Measurements from ENCODE around the gene GAL3ST2.
A peak's percentile ranks its signal among the peaks of the same experiment; 100 is the strongest.

The GAL3ST2 gene

GRCh38 chr2:241846406-241846805 is 69.8 kb downstream of the GAL3ST2 start:
- peak; percentile 11 for DNase-seq

GRCh38 chr2:241848761-241849615 is 72.4 kb downstream of the GAL3ST2 start:
- peak; percentile 16 for DNase-seq

- peak; percentile 11 for DNase-seq
Observed at GRCh38 chr2:241849616-241850543, 73.3 kb downstream of the GAL3ST2 start.

- peak; percentile 13 for DNase-seq
Observed at GRCh38 chr2:241850544-241851324, 74.1 kb downstream of the GAL3ST2 start.

GRCh38 chr2:241851325-241852115 is 74.9 kb downstream of the GAL3ST2 start:
- DNase-seq: peak; percentile 13

- peak; percentile 12 for DNase-seq
Observed at GRCh38 chr2:241852116-241852980, 75.7 kb downstream of the GAL3ST2 start.

- peak; percentile 13 for DNase-seq
Observed at GRCh38 chr2:241852981-241853631, 76.5 kb downstream of the GAL3ST2 start.
